ENCODE measurements around the gene ACTN4.
"Not testable (repeated sequence)": the region's sequence is repeated elsewhere in the genome, so short reads cannot be mapped to it uniquely, and the experiment has no call there.

DNA sequence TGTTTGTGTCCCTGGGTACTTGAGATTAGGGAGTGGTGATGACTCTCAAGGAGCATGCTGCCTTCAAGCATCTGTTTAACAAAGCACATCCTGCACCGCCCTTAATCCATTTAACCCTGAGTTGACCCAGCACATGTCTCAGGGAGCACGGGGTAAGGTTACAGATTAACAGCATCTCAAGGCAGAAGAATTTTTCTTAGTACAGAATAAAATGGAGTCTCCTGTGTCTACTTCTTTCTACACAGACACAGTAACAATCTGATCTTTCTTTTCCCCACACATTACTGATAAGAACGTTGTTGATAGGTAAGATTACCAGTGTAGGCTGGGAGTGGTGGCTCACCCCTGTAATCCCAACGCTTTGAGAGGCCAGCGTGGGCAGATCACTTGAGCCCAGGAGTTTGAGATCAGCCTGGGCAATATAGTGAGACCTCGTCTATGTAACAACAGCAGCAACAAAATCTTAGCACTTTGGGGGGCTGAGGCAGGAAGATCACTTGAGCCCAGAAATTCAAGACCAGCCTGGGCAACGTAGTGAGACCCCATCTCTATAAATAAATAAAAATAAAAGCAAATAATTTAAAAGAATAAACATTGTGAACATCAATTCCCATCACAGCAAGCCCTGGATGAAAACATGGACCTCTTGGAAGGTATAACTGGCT lies 15.5 kb upstream of the ACTN4 start:
- TF ChIP-seq EZH2phosphoT487 (IDR thresholded peaks at IDR 0.05; ENCODE audit: borderline replicate concordance): not testable (repeated sequence)
- TF ChIP-seq, protein P1, sequence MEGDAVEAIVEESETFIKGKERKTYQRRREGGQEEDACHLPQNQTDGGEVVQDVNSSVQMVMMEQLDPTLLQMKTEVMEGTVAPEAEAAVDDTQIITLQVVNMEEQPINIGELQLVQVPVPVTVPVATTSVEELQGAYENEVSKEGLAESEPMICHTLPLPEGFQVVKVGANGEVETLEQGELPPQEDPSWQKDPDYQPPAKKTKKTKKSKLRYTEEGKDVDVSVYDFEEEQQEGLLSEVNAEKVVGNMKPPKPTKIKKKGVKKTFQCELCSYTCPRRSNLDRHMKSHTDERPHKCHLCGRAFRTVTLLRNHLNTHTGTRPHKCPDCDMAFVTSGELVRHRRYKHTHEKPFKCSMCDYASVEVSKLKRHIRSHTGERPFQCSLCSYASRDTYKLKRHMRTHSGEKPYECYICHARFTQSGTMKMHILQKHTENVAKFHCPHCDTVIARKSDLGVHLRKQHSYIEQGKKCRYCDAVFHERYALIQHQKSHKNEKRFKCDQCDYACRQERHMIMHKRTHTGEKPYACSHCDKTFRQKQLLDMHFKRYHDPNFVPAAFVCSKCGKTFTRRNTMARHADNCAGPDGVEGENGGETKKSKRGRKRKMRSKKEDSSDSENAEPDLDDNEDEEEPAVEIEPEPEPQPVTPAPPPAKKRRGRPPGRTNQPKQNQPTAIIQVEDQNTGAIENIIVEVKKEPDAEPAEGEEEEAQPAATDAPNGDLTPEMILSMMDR (conservative IDR thresholded peaks at IDR 0.05; ENCODE audit: low read length): not testable (repeated sequence)
